ES-I3 (cell line): Measurements from ENCODE around the gene COL15A1.
A peak's percentile ranks its signal among the peaks of the same experiment; 100 is the strongest.

Source experiments
- H3K36me3 ChIP-seq: 2 replicates; pipeline ENCODE4 v1.6.1; 2013; ENCODE audit warnings: mild to moderate bottlenecking, low read length, control low read depth, moderate library complexity; ENCODE audit not compliant: insufficient read depth
- H3K4me1 ChIP-seq: 2 replicates; pipeline ENCODE4 v1.6.1; 2013; ENCODE audit warnings: mild to moderate bottlenecking, control low read depth, low read length; ENCODE audit not compliant: insufficient read depth
- H3K9ac ChIP-seq: 2 replicates; pipeline ENCODE4 v1.6.1; 2013; ENCODE audit warnings: low read depth, mild to moderate bottlenecking, low read length, moderate library complexity
- H3K9me3 ChIP-seq: 2 replicates; pipeline ENCODE4 v1.6.1; 2013; ENCODE audit warnings: mild to moderate bottlenecking, low read length, moderate library complexity; ENCODE audit not compliant: control insufficient read depth, insufficient read depth

The COL15A1 gene

GRCh38 chr9:98944057-98944733, 488 bp downstream of the COL15A1 start:
- H3K9ac ChIP-seq = peak overlapping the region; percentile 49; the same call in 1 of the 2 replicates

GRCh38 chr9:98944734-98945074, 997 bp downstream of the COL15A1 start:
- Histone ChIP-seq H3K4me1 (peaks cover 8% of the 10 kb centered on the region), H3K9me3 (no peaks in the 10 kb centered on the region), H3K36me3 (no peaks in the 10 kb centered on the region), H3K9ac (peak overlapping the region; percentile 49; the same call in 1 of the 2 replicates)

More at GRCh38 chr9:98944057-98944733, 488 bp downstream of the COL15A1 start:
- H3K9me3 ChIP-seq = no peaks in the 10 kb centered on the region
- H3K4me1 ChIP-seq = peaks cover 8% of the 10 kb centered on the region
- H3K36me3 ChIP-seq = no peaks in the 10 kb centered on the region

- Histone ChIP-seq H3K4me1 (peaks cover 8% of the 10 kb centered on the region), H3K36me3 (no peaks in the 10 kb centered on the region), H3K9ac (no peak overlapping the region), H3K9me3 (no peaks in the 10 kb centered on the region)
These were observed 5.9 kb downstream of the COL15A1 start for GRCh38 chr9:98949565-98949964.

- H3K9me3 ChIP-seq = no peaks in the 10 kb centered on the region
- H3K36me3 ChIP-seq = no peaks in the 10 kb centered on the region
- H3K4me1 ChIP-seq = peaks cover 8% of the 10 kb centered on the region
- no peak overlapping the region for H3K9ac ChIP-seq
These were observed 6.6 kb downstream of the COL15A1 start for GRCh38 chr9:98950262-98950661.

GRCh38 chr9:98951967-98952366, 8.3 kb downstream of the COL15A1 start:
- H3K36me3 ChIP-seq = no peaks in the 10 kb centered on the region
- H3K9ac ChIP-seq = no peak overlapping the region
- H3K4me1 ChIP-seq = no peaks in the 10 kb centered on the region
- H3K9me3 ChIP-seq = no peaks in the 10 kb centered on the region; the same call in 1 of the 2 replicates

GRCh38 chr9:98953581-98954243, 10.0 kb downstream of the COL15A1 start:
- H3K9me3 ChIP-seq = no peaks in the 10 kb centered on the region; the same call in none of the 2 replicates
- H3K36me3 ChIP-seq = no peaks in the 10 kb centered on the region
- no peak overlapping the region for H3K9ac ChIP-seq
- no peaks in the 10 kb centered on the region for H3K4me1 ChIP-seq

DNA sequence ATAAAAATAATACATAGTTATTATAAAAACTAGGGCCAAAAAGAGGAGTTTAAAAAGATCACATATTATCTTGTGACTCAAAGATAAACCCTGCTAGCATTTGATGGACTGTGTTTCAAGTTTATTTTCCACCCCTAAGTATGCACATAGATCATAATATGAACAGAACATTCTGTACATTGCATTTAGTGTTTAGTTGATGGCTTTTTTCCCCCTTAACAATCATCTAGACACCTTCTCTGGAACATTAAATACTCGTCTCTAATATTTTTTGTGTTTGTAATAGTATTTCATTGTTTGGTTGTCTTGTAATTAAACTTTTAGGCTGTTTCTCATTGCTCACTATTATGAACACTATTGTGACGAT, 10.5 kb downstream of the COL15A1 start:
- Histone ChIP-seq H3K9ac (no peak overlapping the region), H3K4me1 (no peaks in the 10 kb centered on the region), H3K9me3 (no peaks in the 10 kb centered on the region; the same call in none of the 2 replicates), H3K36me3 (no peaks in the 10 kb centered on the region)

DNA sequence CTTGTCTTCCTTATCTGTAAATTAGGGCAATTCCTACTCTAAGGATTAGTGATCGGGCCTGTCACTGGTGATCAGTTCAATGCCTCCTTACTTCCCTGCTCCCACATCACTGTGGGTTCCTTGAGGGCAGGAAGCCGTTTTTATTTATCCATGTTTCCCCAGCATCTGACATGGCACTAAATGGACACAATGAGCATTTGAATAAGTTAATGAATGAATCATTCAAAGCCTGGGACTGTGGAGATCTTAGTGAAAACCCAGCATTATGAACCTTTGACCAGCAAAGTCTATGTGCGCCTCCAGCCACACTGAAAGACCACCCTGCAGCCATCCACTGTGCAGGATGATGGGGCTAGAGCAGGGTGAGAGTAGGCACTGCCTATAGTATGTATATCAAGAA, 11.6 kb downstream of the COL15A1 start:
- no peak overlapping the region for H3K9ac ChIP-seq
- H3K4me1 ChIP-seq = no peaks in the 10 kb centered on the region
- H3K36me3 ChIP-seq = no peaks in the 10 kb centered on the region
- no peaks in the 10 kb centered on the region; the same call in none of the 2 replicates for H3K9me3 ChIP-seq

DNA sequence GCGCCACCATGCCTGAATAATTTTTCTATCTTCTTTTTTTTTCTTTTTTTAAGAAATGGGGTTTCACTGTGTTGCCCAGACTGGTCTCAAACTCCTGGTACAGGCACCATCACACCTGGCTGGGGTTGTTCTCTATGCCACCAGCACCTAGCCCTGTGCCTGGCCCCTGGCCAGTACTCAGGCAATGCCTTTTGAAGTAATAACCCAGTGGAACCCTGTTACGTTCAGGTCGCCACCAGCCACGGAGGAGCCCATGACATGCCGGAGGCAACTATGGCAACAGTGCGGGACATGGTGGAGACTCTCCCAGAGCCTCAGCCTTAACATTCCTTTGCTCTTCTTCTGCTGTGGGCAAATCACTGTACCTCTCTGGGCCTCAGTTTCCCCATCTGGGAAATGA, 14.1 kb downstream of the COL15A1 start:
- Histone ChIP-seq H3K9me3 (no peaks in the 10 kb centered on the region; the same call in none of the 2 replicates), H3K4me1 (peaks cover 10% of the 10 kb centered on the region; the same call in 1 of the 2 replicates), H3K9ac (no peak overlapping the region), H3K36me3 (no peaks in the 10 kb centered on the region)

GRCh38 chr9:98958271-98958984, 14.7 kb downstream of the COL15A1 start:
- H3K4me1 ChIP-seq = peaks cover 15% of the 10 kb centered on the region
- H3K36me3 ChIP-seq = no peaks in the 10 kb centered on the region
- H3K9me3 ChIP-seq = no peaks in the 10 kb centered on the region; the same call in none of the 2 replicates
- no peak overlapping the region for H3K9ac ChIP-seq

DNA sequence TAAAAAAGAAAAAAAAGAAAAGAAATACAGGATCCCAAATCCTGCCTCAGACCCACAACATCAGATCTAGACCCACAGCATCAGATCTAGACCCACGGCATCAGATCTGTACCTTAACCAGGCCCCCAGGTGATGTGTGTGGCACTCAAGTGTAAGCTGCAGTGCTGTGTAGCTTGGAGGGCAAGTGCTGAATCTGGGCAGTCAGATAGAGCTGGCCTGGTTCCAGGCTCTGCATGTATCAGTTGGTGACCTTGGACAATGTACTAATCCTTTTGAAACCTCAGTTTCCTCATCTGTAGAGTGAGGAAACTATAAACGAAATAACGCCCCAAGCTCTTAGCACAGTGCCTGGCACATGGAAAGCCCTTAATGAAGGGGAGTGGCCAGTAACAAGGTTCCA, 16.7 kb downstream of the COL15A1 start:
- Histone ChIP-seq H3K36me3 (no peaks in the 10 kb centered on the region), H3K4me1 (peaks cover 15% of the 10 kb centered on the region), H3K9ac (no peak overlapping the region), H3K9me3 (no peaks in the 10 kb centered on the region; the same call in none of the 2 replicates)

- H3K9me3 ChIP-seq = no peaks in the 10 kb centered on the region; the same call in none of the 2 replicates
- no peak overlapping the region for H3K9ac ChIP-seq
- peaks cover 15% of the 10 kb centered on the region for H3K4me1 ChIP-seq
- H3K36me3 ChIP-seq = no peaks in the 10 kb centered on the region
These were observed 17.9 kb downstream of the COL15A1 start for GRCh38 chr9:98961513-98962180.

- no peaks in the 10 kb centered on the region; the same call in 1 of the 2 replicates for H3K9me3 ChIP-seq
- no peaks in the 10 kb centered on the region for H3K36me3 ChIP-seq
- peaks cover 15% of the 10 kb centered on the region for H3K4me1 ChIP-seq
- no peak overlapping the region for H3K9ac ChIP-seq
These were observed 18.5 kb downstream of the COL15A1 start for GRCh38 chr9:98962181-98962560.

- Histone ChIP-seq H3K36me3 (no peaks in the 10 kb centered on the region), H3K9me3 (no peaks in the 10 kb centered on the region), H3K9ac (no peak overlapping the region), H3K4me1 (peaks cover 15% of the 10 kb centered on the region)
These were observed 19.2 kb downstream of the COL15A1 start for GRCh38 chr9:98962861-98963260.
